Smooth muscle cell (in vitro differentiated cells): ENCODE measurements around the gene ECE2. TPM values are rescaled to one million over a fixed set of nuclear protein-coding genes. Genes with fewer than 3 reads are reported as not detected.
A peak's percentile ranks its signal among the peaks of the same experiment; 100 is the strongest.
"Not testable (repeated sequence)": the region's sequence is repeated elsewhere in the genome, so short reads cannot be mapped to it uniquely, and the experiment has no call there.

ENCODE experiments used
- DNase-seq: peaks from one replicate; lab custom pipeline; 2025; ENCODE audit not compliant: unreplicated experiment; lab: John Stamatoyannopoulos, UW
- H2AFZ ChIP-seq: fragments of 200-600 bp; sonication (generic); 2 replicates; pipeline ENCODE4 v1.6.0; 2016; ENCODE audit warnings: antibody characterized with exemption, low read depth, mild to moderate bottlenecking
- H3F3A ChIP-seq: fragments of 200-600 bp; sonication (generic); 2 replicates; pipeline ENCODE4 v1.6.0; 2017; ENCODE audit warnings: antibody characterized with exemption, low read depth
- H3K27ac ChIP-seq: fragments of 200-600 bp; sonication (generic); 2 replicates; pipeline ENCODE4 v1.5.1; 2016; ENCODE audit warnings: low read depth, mild to moderate bottlenecking
- H3K27me3 ChIP-seq: fragments of 200-600 bp; sonication (generic); 2 replicates; pipeline ENCODE4 v1.6.1; 2016; ENCODE audit warnings: low read depth, mild to moderate bottlenecking
- H3K36me3 ChIP-seq: fragments of 200-600 bp; sonication (generic); 2 replicates; pipeline ENCODE4 v1.5.1; 2016; ENCODE audit warnings: low read depth
- H3K4me1 ChIP-seq: fragments of 200-600 bp; sonication (generic); 2 replicates; pipeline ENCODE4 v1.5.1; 2016; ENCODE audit warnings: low read depth
- H3K4me2 ChIP-seq: fragments of 200-600 bp; sonication (generic); 2 replicates; pipeline ENCODE4 v1.6.0; 2016; ENCODE audit warnings: mild to moderate bottlenecking
- H3K4me3 ChIP-seq: fragments of 200-600 bp; sonication (generic); 2 replicates; pipeline ENCODE4 v1.5.1; 2016; ENCODE audit warnings: mild to moderate bottlenecking
- H3K79me2 ChIP-seq: fragments of 200-600 bp; sonication (generic); 2 replicates; pipeline ENCODE4 v1.6.0; 2016; ENCODE audit warnings: low read depth, mild to moderate bottlenecking
- H3K9ac ChIP-seq: fragments of 200-600 bp; sonication (generic); 2 replicates; pipeline ENCODE4 v1.6.0; 2016; ENCODE audit warnings: low read depth
- H3K9me3 ChIP-seq: fragments of 200-600 bp; sonication (generic); replicated peaks from 2 replicates; pipeline ENCODE4 v1.5.1; 2016; ENCODE audit warnings: low read depth
- H4K20me1 ChIP-seq: fragments of 200-600 bp; sonication (generic); 2 replicates; pipeline ENCODE4 v1.6.0; 2016; ENCODE audit warnings: low read depth
- WGBS: methylation state at CpG from one replicate; pipeline ENCODE4 v1.1.7; 2016; ENCODE audit warnings: low lambda C conversion rate; 5-methylcytosine and 5-hydroxymethylcytosine counted together
- polyA plus RNA-seq: library from polyadenylated mRNA; unstranded; fragments of >200 nt; fragmentation: Nextera tagmentation; extraction: Ambion mirVana; gene quantifications from 2 replicates; pipeline ENCODE4 v1.2.1, GENCODE V29; 2016
- total RNA-seq: library from RNA; depleted of rRNA; stranded (reverse); fragments of >200 nt; gene quantifications from 2 replicates; pipeline ENCODE4 v1.2.3, GENCODE V29; 2014
- TF ChIP-seq, protein P1 (sequence below): fragments of 200-600 bp; sonication (generic); IDR thresholded peaks from 2 replicates; pipeline ENCODE4 v1.5.1; 2017; ENCODE audit warnings: borderline replicate concordance, mild to moderate bottlenecking, antibody characterized with exemption; ENCODE audit not compliant: insufficient read depth, poor library complexity, severe bottlenecking

ECE2 gene
- total and polyA plus RNA-seq, 2 experiments from 2014 or later: not detected

DNA sequence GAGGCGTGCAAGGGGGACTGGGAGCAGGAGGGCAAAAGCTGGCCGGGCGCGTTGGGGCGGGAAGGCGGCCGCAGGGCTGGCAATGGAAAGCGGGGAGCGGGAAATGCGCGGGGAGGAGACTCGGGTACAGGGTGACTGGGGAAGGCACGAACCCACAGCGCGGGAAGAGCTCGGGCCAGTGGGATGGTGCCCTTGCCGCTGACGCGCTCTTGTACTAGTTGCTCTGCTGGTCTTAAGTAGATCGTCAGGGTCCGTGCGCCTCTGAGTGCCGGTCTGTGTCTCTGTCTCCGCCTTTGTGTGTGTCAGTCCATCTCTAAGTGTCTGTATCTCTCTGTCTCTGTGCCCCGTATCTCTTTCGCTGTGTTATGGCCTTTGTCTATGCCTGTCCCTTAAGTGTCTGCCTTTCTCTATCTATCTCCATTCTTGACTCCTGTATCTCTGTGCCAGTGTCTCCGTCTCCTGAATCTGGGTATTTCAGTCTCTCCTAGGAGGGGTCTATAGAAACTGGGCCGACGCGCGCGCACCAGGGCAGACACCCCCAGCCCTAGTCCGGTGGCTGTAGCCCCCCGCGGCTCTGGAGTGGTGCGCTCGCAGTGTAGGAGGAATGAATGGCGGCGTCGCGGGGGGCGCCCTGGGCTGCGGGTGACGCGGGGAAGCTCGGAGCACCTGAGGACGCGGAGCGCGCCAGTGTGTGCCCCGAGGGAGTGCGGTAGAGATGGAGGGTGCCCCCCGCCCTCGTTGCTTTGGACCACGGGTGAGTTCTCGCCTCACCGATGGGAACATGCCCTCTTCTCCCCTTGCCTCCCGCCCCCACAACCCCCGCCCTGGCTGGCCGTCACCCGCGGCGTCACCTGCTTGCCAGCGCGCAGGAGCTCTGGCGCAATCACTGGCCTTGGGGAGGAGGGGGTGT lies 13.7 kb upstream of the ECE2 start:
- TF ChIP-seq, protein P1, sequence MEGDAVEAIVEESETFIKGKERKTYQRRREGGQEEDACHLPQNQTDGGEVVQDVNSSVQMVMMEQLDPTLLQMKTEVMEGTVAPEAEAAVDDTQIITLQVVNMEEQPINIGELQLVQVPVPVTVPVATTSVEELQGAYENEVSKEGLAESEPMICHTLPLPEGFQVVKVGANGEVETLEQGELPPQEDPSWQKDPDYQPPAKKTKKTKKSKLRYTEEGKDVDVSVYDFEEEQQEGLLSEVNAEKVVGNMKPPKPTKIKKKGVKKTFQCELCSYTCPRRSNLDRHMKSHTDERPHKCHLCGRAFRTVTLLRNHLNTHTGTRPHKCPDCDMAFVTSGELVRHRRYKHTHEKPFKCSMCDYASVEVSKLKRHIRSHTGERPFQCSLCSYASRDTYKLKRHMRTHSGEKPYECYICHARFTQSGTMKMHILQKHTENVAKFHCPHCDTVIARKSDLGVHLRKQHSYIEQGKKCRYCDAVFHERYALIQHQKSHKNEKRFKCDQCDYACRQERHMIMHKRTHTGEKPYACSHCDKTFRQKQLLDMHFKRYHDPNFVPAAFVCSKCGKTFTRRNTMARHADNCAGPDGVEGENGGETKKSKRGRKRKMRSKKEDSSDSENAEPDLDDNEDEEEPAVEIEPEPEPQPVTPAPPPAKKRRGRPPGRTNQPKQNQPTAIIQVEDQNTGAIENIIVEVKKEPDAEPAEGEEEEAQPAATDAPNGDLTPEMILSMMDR: no peak
- Histone ChIP-seq H4K20me1 (peaks cover 21% of the 10 kb centered on the region), H3K4me3 (peak overlapping the region; percentile 54), H3K79me2 (no peaks in the 10 kb centered on the region), H3F3A (peaks cover 6% of the 10 kb centered on the region), H2AFZ (no peak overlapping the region), H3K4me1 (peaks cover 18% of the 10 kb centered on the region), H3K36me3 (no peaks in the 10 kb centered on the region), H3K27ac (no peak overlapping the region), H3K27me3 (peaks cover 59% of the 10 kb centered on the region), H3K9ac (no peak overlapping the region), H3K4me2 (peak overlapping the region; percentile 92), H3K9me3 (no peaks in the 10 kb centered on the region)
- WGBS: 2% methylated on average over 46 of the region's 66 CpGs
- DNase-seq: no peak

DNA sequence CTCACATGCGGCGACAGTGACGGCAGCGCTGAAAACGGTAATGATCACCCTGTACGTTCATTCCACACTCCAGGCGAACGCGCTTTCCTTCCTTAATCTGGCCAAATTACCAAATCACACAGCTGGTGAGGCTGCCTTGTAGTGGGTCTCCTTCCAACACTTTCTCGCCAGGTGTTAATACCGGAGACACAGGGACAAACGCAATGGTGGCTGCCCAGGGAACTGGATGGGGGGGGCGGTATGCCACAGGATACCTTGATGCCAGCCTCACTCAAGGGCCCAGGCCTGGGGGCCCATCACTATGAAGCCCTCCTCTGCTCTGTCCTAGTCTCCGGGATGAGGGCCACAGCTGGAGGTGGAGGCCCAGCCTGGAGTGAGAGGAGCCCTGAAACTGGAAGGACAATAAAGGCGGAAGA lies 13.1 kb upstream of the ECE2 start:
- Histone ChIP-seq H3K36me3 (no peaks in the 10 kb centered on the region), H3K4me3 (peak overlapping the region; percentile 13), H3K79me2 (no peaks in the 10 kb centered on the region), H3K27ac (no peak overlapping the region), H2AFZ (no peak overlapping the region), H3K9ac (no peak overlapping the region), H3F3A (peaks cover 6% of the 10 kb centered on the region), H3K27me3 (peaks cover 59% of the 10 kb centered on the region), H3K9me3 (no peaks in the 10 kb centered on the region), H3K4me2 (peak overlapping the region; percentile 92), H4K20me1 (peaks cover 21% of the 10 kb centered on the region), H3K4me1 (peaks cover 18% of the 10 kb centered on the region)
- TF ChIP-seq, protein P1: no peak
- WGBS: 23% methylated on average over 15 of the region's 15 CpGs
- DNase-seq: no peak

DNA sequence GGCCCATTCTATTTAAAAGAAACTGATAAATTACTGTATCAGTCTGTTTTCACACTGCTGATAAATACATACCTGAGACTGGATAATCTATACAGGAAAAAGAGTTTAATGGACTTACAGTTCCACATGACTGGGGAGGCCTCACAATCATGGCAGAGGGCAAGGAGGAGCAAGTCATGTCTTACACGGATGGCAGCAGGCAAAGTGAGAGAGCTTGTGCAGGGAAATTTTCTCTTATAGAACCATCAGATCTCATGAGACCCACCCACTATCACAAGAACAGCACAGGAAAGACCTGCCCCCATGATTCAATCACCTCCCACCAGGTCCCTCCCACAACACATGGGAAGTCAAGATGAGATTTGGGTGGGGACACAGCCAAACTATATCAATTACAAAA lies 8.6 kb upstream of the ECE2 start:
- H3K9ac ChIP-seq, H4K20me1 ChIP-seq, DNase-seq, H3F3A ChIP-seq, H3K4me1 ChIP-seq, H3K9me3 ChIP-seq, H3K79me2 ChIP-seq, H3K27ac ChIP-seq, H2AFZ ChIP-seq, H3K4me2 ChIP-seq, H3K4me3 ChIP-seq, H3K36me3 ChIP-seq: not testable (repeated sequence)
- peaks cover 32% of the 10 kb centered on the region for H3K27me3 ChIP-seq
- 92% methylated on average over 1 of the region's 1 CpG for WGBS

DNA sequence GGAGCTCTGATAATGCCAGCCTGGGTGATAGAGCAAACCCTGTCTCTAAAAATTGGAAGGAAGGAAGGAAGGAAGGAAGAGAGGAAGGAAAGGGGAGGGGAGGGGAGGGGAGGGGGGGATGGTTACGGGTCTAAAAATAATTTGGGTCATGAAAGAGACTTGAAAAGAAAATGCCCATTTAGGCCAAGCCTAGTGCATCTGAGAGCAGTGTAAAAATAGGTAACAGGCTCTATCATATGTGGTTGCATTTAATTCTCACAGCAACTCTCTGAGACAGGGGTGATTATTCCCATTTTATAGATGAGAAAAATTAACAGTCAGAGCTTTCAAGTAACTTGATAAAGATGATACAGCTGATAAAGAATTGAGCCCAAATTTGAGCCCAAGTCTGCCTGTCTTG lies 3.6 kb upstream of the ECE2 start:
- H3K27ac ChIP-seq: no peak overlapping the region
- TF ChIP-seq, protein P1: no peak

More for the DNA sequence above, 3.6 kb upstream of the ECE2 start:
- Histone ChIP-seq H3K9me3 (no peaks in the 10 kb centered on the region), H2AFZ (no peak overlapping the region), H3K36me3 (no peaks in the 10 kb centered on the region), H4K20me1 (no peaks in the 10 kb centered on the region), H3K79me2 (no peaks in the 10 kb centered on the region), H3K4me2 (no peak overlapping the region), H3F3A (no peaks in the 10 kb centered on the region), H3K27me3 (peaks cover 46% of the 10 kb centered on the region), H3K9ac (no peak overlapping the region), H3K4me3 (no peak overlapping the region), H3K4me1 (no peaks in the 10 kb centered on the region)
- WGBS: no CpG with 5 or more reads among the region's 1 CpG
- DNase-seq: no peak
